ENCODE results near the gene TMEM163. TPM values are rescaled to one million over a fixed set of nuclear protein-coding genes. Genes with fewer than 3 reads are reported as not detected.

The TMEM163 gene
- total RNA-seq, 1 donor from 2014 or later = 0.18 TPM

- Histone ChIP-seq H3K4me3 (ENCODE audit: insufficient read depth, low read depth, low read length) (no peak overlapping the region), H3K36me3 (ENCODE audit: insufficient read depth, low read length) (no peaks in the 10 kb centered on the region), H3K9me3 (ENCODE audit: insufficient read depth, low read depth, low read length) (peaks cover 5% of the 10 kb centered on the region), H4K20me1 (ENCODE audit: insufficient read depth, low read length) (no peaks in the 10 kb centered on the region), H3K27ac (ENCODE audit: low read depth, low read length) (no peak overlapping the region), H3K79me2 (ENCODE audit: insufficient read depth, low read length) (no peaks in the 10 kb centered on the region), H3K9ac (ENCODE audit: low read length) (no peak overlapping the region), H3K27me3 (ENCODE audit: insufficient read depth, low read length) (no peaks in the 10 kb centered on the region), H3K4me2 (ENCODE audit: low read length) (no peak overlapping the region), H3K4me1 (ENCODE audit: insufficient read depth, low read length) (no peaks in the 10 kb centered on the region), H2AFZ (ENCODE audit: low read depth, low read length) (no peak overlapping the region)
- peaks cover 28% of the 10 kb centered on the region for H3K9me3 Mint-ChIP-seq (ENCODE audit: unreplicated experiment)
- no peaks in the 10 kb centered on the region for H3K36me3 Mint-ChIP-seq (ENCODE audit: low read depth, unreplicated experiment)
- H3K27ac Mint-ChIP-seq (ENCODE audit: unreplicated experiment) = no peak overlapping the region
- TF ChIP-seq EZH2 (IDR thresholded peaks at IDR 0.05; ENCODE audit: insufficient read depth, low read length) (no peak), CTCF (IDR thresholded peaks at IDR 0.05; ENCODE audit: insufficient read depth, low read depth, low read length) (no peak)
- peaks cover 19% of the 10 kb centered on the region for H3K4me1 Mint-ChIP-seq (ENCODE audit: low read depth, unreplicated experiment)
- no peak for FAIRE-seq
- no peak for DNase-seq (ENCODE audit: low read depth)
- no peak overlapping the region for H3K4me3 Mint-ChIP-seq (ENCODE audit: unreplicated experiment)
- H3K27me3 Mint-ChIP-seq (ENCODE audit: low read depth, unreplicated experiment) = no peaks in the 10 kb centered on the region
Measured at GRCh38 chr2:134586326-134586965, 132.4 kb downstream of the TMEM163 start.

GRCh38 chr2:134583997-134584520, 134.7 kb downstream of the TMEM163 start:
- Mint-ChIP-seq H3K36me3 (ENCODE audit: low read depth, unreplicated experiment) (no peaks in the 10 kb centered on the region), H3K27me3 (ENCODE audit: low read depth, unreplicated experiment) (no peaks in the 10 kb centered on the region), H3K27ac (ENCODE audit: unreplicated experiment) (no peak overlapping the region), H3K9me3 (ENCODE audit: unreplicated experiment) (peaks cover 9% of the 10 kb centered on the region), H3K4me3 (ENCODE audit: unreplicated experiment) (no peak overlapping the region), H3K4me1 (ENCODE audit: low read depth, unreplicated experiment) (peaks cover 26% of the 10 kb centered on the region)
- Histone ChIP-seq H4K20me1 (ENCODE audit: insufficient read depth, low read length) (no peaks in the 10 kb centered on the region), H3K4me1 (ENCODE audit: insufficient read depth, low read length) (no peaks in the 10 kb centered on the region), H2AFZ (ENCODE audit: low read depth, low read length) (no peak overlapping the region), H3K27ac (ENCODE audit: low read depth, low read length) (no peak overlapping the region), H3K9me3 (ENCODE audit: insufficient read depth, low read depth, low read length) (peaks cover 2% of the 10 kb centered on the region), H3K4me3 (ENCODE audit: insufficient read depth, low read depth, low read length) (no peak overlapping the region), H3K36me3 (ENCODE audit: insufficient read depth, low read length) (no peaks in the 10 kb centered on the region), H3K79me2 (ENCODE audit: insufficient read depth, low read length) (no peaks in the 10 kb centered on the region), H3K27me3 (ENCODE audit: insufficient read depth, low read length) (no peaks in the 10 kb centered on the region), H3K9ac (ENCODE audit: low read length) (no peak overlapping the region), H3K4me2 (ENCODE audit: low read length) (no peak overlapping the region)
- DNase-seq (ENCODE audit: low read depth) (no peak), FAIRE-seq (no peak)
- TF ChIP-seq EZH2 (IDR thresholded peaks at IDR 0.05; ENCODE audit: insufficient read depth, low read length) (no peak), CTCF (IDR thresholded peaks at IDR 0.05; ENCODE audit: insufficient read depth, low read depth, low read length) (no peak)

GRCh38 chr2:134583462-134583861, 135.3 kb downstream of the TMEM163 start:
- Histone ChIP-seq H2AFZ (ENCODE audit: low read depth, low read length) (no peak overlapping the region), H3K4me3 (ENCODE audit: insufficient read depth, low read depth, low read length) (no peak overlapping the region), H3K4me1 (ENCODE audit: insufficient read depth, low read length) (no peaks in the 10 kb centered on the region), H3K9ac (ENCODE audit: low read length) (no peak overlapping the region), H3K27me3 (ENCODE audit: insufficient read depth, low read length) (no peaks in the 10 kb centered on the region), H3K36me3 (ENCODE audit: insufficient read depth, low read length) (no peaks in the 10 kb centered on the region), H4K20me1 (ENCODE audit: insufficient read depth, low read length) (no peaks in the 10 kb centered on the region), H3K9me3 (ENCODE audit: insufficient read depth, low read depth, low read length) (peaks cover 2% of the 10 kb centered on the region), H3K4me2 (ENCODE audit: low read length) (no peak overlapping the region), H3K27ac (ENCODE audit: low read depth, low read length) (no peak overlapping the region), H3K79me2 (ENCODE audit: insufficient read depth, low read length) (no peaks in the 10 kb centered on the region)
- DNase-seq (ENCODE audit: low read depth) (no peak), FAIRE-seq (no peak)
- Mint-ChIP-seq H3K4me1 (ENCODE audit: low read depth, unreplicated experiment) (peaks cover 26% of the 10 kb centered on the region), H3K27ac (ENCODE audit: unreplicated experiment) (no peak overlapping the region), H3K9me3 (ENCODE audit: unreplicated experiment) (peaks cover 7% of the 10 kb centered on the region), H3K27me3 (ENCODE audit: low read depth, unreplicated experiment) (no peaks in the 10 kb centered on the region), H3K36me3 (ENCODE audit: low read depth, unreplicated experiment) (no peaks in the 10 kb centered on the region), H3K4me3 (ENCODE audit: unreplicated experiment) (no peak overlapping the region)
- no peak for TF ChIP-seq EZH2 (IDR thresholded peaks at IDR 0.05; ENCODE audit: insufficient read depth, low read length)
- TF ChIP-seq CTCF (IDR thresholded peaks at IDR 0.05; ENCODE audit: insufficient read depth, low read depth, low read length) = no peak

Measured in astrocyte (in vitro differentiated cells and primary cell).